Fibroblast of the conjunctiva (primary cell): ENCODE measurements around the gene MYL11.
"Not testable (repeated sequence)": the region's sequence is repeated elsewhere in the genome, so short reads cannot be mapped to it uniquely, and the experiment has no call there.

Experiments used
- DNase-seq: peaks from one replicate; pipeline ENCODE4 v3.0.0-alpha.2; 2010; ENCODE audit warnings: low read depth

Gene MYL11

GRCh38 chr16:30374538-30374937 lies at the start of gene MYL11:
TSS of gene MYL11 (plus strand) at chr16:30374802. CDS start at chr16:30374858, 56 bp downstream.
- DNase-seq, result no peak

DNA sequence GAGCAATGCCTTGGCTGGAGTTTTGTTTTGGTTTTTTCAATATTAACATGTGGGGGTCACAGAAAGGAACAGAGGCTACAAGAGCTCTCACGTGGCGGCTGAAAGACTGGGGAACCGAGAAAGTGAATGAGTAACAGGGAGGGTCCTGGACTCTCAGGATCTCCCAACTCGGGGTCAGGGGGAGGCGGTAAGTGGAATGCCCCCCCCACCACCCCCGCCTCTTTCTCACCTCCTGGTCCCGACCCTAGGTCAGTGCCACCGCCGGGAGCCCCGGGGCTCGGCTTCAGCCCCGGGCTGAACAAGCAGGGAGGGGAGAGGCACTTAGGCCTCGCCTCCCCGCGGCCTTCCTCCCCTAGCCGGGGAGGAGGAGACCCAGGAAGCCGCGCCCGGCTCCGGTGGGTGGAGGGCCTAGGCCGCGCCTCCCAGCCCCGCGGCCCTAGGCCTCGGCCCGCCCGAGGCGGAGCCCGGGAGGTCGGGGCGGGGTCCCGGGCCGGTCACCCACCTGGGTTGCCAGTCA lies 40.1 kb upstream of the MYL11 start:
- DNase-seq, result peak; percentile 39

GRCh38 chr16:30335028-30335597 lies 39.5 kb upstream of the MYL11 start:
- DNase-seq, result peak; percentile 38

DNA sequence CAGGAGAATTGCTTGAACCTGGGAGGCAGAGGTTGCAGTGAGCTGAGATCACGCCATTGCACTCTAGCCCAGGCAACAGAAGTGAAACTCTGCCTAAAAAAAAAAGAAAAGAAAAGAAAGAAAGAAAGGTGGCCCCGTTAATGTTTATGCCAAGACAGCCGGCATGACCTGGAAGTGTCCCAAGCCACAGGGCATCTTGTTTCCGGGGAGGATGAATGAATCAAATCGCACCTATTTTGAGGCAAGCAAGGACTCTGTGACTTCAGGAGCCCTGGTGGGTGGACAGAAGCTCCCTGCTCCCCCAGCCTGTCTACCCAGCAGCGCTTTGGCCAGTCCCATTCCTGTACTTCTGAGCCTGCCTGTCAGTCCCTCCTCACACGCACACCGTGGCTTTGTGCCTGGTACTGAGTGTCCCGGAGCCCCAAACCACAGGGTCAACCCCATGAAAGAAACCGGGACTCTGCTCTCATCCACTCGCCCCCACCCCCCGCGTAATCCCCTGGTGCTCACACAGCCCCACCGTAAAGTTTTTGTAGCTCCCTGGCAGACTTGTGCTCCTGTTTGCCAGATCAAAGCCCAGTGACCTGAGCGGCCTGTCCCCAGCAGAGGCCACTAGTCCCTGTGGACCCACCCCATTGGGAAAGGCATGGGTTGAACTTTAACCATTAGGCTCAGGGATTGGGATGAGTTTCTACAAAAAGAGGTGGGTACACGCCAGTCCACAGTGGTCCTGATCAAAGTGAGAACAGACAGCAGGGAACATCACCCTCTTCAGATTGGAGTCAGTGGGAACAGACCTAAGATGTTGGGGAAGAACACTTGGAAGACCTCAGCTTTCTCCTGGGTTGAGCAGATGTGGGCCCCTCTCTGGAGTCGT lies 38.8 kb upstream of the MYL11 start:
- DNase-seq, result no peak

- DNase-seq, result not testable (repeated sequence)
Observed at GRCh38 chr16:30337964-30338357, 36.6 kb upstream of the MYL11 start.

DNA sequence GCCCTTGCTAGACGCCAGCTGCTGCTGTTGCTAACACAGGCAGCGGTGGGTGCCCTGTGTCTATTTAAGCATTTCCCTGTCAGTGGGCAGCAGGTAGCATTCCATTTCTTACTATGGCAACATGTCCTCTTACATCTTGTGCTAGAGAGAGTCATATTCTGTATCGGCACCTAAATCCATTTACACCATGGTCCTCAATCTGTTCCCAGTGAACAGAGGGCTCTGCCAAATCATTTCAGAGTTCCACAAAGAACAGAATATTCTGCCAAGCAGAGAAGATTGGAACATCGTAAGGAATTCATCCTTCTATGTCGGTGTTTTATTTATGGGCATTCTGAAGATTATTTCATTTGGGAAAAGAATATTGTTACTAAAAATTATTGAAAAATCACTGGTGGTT lies 35.9 kb upstream of the MYL11 start:
- not testable (repeated sequence) for DNase-seq

DNA sequence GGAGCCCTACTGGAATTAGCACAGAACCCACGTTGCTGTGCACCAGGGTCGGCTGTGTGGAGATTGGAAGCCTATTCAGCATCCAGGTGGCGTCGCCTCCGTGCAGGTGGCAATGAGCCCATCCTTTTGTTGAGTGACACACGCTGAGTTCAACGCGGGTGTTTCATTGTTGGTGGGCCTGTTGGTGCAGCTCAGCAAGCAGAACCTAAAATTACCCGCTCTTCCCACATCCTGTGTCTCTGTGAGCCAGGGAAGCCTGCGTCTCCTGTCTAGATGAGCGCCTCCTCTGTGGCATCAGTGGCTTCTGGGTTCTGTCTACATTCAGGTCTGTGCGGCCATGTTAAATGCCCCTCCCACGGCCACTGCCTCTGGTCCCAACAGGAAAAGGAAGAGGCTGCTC lies 34.0 kb upstream of the MYL11 start:
- DNase-seq, result no peak

GRCh38 chr16:30341971-30342370 lies 32.6 kb upstream of the MYL11 start:
- not testable (repeated sequence) for DNase-seq

DNA sequence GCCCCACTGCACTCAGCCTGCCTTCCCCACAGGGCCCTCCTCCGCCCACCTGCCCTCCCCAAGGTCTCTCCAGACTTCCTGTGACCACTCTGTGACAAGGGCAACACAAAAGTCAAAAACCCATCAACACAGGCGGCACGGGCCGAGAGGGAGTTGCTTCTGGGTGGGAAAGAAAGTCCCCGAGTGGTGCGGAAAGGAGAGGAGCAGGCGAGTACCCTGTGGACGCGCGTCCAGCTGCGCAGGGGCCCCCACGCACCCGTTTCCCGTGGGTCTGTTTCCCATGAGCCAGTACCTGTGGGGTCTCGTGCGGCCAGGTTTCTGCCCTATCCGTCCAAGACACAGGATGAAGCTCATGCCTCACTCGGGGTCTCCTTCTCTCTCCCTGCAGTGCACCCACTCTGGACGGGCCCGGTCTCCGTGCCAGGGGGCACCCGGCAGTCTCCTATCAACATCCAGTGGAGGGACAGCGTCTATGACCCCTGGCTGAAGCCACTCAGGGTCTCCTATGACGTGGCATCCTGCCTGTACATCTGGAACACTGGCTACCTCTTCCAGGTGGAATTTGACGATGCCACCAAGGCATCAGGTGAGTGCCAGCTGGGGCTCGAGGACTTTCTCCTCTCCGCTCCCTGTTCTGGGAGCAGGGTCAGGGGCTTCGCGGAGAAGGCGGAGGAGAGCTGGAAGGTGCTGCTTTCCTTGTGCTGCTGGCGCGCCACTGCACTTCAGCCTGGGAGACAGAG lies 31.7 kb upstream of the MYL11 start:
- no peak for DNase-seq

- not testable (repeated sequence) for DNase-seq
Observed at GRCh38 chr16:30343491-30343820, 31.1 kb upstream of the MYL11 start.

DNA sequence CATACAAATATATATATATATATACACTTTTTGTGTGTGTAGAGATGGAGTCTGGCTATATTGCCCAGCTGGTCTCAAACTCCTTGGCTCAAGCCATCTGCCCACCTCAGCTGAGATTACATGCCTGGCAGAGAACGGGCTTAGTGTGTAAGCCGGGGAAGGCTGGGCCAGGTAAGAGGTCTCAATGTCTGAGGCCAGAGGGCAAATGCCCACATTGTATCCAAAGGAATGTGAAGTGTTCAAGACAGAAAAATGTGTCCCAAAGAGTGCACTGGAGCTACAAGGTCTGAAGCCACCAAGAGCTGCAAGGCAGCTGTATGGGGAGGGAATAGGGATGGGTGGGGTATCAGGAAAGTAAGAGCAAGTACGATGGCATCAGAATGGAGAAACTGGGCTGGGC lies 28.3 kb upstream of the MYL11 start:
- DNase-seq, result no peak

DNA sequence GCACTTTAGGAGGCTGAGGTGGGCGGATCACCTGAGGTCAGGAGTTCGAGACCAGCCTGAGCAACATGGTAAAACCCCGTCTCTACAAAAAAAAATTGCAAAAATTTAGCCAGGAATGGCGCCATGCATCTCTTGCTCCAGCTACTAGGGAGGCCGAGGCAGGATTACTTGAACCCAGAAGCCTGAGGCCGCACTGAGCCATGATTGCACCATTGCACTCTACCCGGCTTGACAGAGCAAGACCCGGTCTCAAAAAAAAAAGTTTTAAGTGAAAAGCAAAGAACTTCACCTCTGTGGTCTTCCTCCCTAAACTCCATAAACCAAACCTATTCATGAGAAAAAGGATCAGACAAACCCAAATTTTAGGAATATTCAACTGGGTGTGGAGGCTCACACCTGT lies 26.5 kb upstream of the MYL11 start:
- DNase-seq, result no peak

- DNase-seq, result no peak
Observed at GRCh38 chr16:30348929-30349328, 25.7 kb upstream of the MYL11 start.

- no peak for DNase-seq
Observed at GRCh38 chr16:30349675-30350074, 24.9 kb upstream of the MYL11 start.

DNA sequence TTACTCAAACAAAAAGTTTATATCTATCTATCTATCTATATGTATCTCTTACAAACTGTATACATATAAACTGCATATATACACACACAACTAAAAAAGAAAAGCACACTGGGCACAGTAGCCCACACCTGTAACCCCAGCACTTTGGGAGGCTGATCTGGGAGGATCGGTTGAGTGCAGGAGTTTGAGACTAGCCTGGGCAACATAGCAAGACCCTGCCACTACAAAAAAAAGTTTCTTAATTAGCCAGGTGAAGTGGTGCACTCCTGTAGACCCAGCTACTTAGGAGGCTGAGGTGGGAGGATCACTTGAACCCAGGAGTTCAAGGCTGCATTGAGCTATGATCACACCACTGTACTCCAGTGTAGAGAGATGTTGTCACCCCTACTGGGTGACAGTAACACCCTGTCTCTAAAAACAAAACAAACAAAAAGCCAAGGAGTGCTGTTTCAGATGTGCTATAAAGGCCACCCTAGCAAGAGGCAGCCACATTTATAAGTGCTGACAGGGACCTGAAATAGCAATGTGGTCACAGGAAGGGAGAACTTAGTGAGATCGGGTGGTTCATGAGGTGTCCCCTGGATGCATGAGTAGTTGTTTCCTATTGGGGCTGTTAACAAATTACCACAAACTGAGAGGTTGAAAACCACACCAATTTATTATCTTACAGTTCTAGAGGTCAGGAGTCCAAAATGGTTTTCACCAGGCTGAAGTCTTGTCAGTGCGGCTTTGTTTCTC lies 24.3 kb upstream of the MYL11 start:
- no peak for DNase-seq

GRCh38 chr16:30351001-30351441 lies 23.6 kb upstream of the MYL11 start:
- no peak for DNase-seq

DNA sequence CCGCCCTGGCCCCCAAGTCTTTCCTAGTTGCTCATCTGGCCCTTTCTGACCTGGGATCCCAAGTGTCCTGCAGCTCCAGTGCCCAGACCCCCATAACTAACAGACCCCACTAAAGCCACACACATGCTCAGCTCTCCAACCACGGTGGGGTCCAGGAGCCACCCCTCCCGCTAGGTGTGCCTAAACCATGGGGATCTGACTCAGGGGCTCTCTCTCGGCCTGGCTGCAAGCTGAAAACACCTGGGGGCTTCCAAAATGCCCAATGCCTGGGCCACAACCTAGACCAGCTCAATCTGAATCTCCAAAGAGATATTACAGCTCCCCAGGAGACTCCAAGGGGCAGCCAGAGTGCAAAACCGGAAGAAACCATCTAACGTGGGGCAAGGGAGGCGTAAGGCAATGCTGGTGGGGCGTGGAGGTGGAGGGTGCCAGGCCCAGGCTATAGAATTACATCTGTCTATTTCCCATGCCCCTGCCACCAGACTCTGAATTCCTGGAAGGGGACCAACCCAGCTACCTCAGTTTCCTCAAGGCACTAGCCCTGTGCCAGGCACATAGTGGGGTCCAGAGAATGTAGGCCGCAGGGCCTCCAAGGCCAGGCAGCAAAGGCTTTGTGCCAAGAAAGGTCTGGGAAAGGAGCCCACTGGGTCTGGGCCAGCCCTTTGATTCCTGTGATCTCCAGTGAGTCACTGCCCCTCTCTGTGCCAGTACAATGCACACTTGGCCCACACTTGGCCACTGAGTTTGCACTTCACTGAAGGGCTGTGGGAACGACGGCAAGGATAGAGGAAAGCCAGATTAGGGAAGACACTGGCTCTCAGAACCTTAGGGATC lies 22.8 kb upstream of the MYL11 start:
- peak; percentile 91 for DNase-seq

GRCh38 chr16:30352488-30353401 lies 21.9 kb upstream of the MYL11 start:
- no peak for DNase-seq

GRCh38 chr16:30353438-30354129 lies 21.0 kb upstream of the MYL11 start:
- no peak for DNase-seq
